IMR-90 (cell line): Measurements from ENCODE around the gene NISCH. TPM values are rescaled to one million over a fixed set of nuclear protein-coding genes. Genes with fewer than 3 reads are reported as not detected.

Source experiments
- ATAC-seq: fragments of 200-7000 bp; cut with Tn5 transposase; 2 replicates; pipeline ENCODE4 v1.9.1; 2020; ENCODE audit warnings: low read depth, mild to moderate bottlenecking, moderate library complexity
- BruUV-seq: library from RNA; stranded (reverse); fragments of 400-500 nt; replicated peaks from 2 replicates; lab custom pipeline; 2021; lab: Mats Ljungman, UMichigan
- CTCF ChIA-PET: fragments of 300-600 bp; formaldehyde crosslinking; extraction: SDS; loops from one replicate; lab custom pipeline; 2021; ENCODE audit warnings: antibody characterized with exemption; lab: Yijun Ruan, JAX
- POLR2A ChIA-PET: fragments of 300-600 bp; sonication (Branson Sonifier 250); formaldehyde crosslinking; loops from one replicate; lab custom pipeline; 2022; ENCODE audit warnings: antibody characterized with exemption; ENCODE audit not compliant: unreplicated experiment; lab: Charles Lee
- DNase-seq: peaks from one replicate; pipeline ENCODE4 v3.0.0; 2013
- H2AFZ ChIP-seq: replicated peaks from 2 replicates; pipeline ENCODE3; 2013; ENCODE audit warnings: low read length, mild to moderate bottlenecking; ENCODE audit not compliant: poor library complexity
- H2AK5ac ChIP-seq: 2 replicates; pipeline ENCODE4 v1.6.1; 2013; ENCODE audit warnings: low read depth, low read length, inconsistent platforms
- H2AK9ac ChIP-seq: replicated peaks from 2 replicates; pipeline ENCODE3; 2013; ENCODE audit warnings: mild to moderate bottlenecking, low read depth, low read length, moderate library complexity; ENCODE audit not compliant: poor library complexity
- H2BK120ac ChIP-seq: 2 replicates; pipeline ENCODE4 v1.6.1; 2013; ENCODE audit warnings: low read depth, low read length, inconsistent platforms
- H2BK15ac ChIP-seq: 3 replicates; pipeline ENCODE4 v1.6.1; 2013; ENCODE audit warnings: low read depth, low read length, inconsistent platforms
- H2BK20ac ChIP-seq: 2 replicates; pipeline ENCODE4 v1.6.1; 2013; ENCODE audit warnings: low read depth, mild to moderate bottlenecking, inconsistent platforms, low read length, moderate library complexity
- H2BK5ac ChIP-seq: 2 replicates; pipeline ENCODE4 v1.6.1; 2013; ENCODE audit warnings: mild to moderate bottlenecking, low read depth, low read length, inconsistent platforms; ENCODE audit not compliant: poor library complexity, severe bottlenecking
- H3K14ac ChIP-seq: replicated peaks from 2 replicates; pipeline ENCODE4 v1.6.1; 2013; ENCODE audit warnings: low read depth, low read length, inconsistent platforms
- H3K18ac ChIP-seq: 2 replicates; pipeline ENCODE4 v1.6.1; 2013; ENCODE audit warnings: low read depth, low read length, control low read depth
- H3K23ac ChIP-seq: 2 replicates; pipeline ENCODE4 v1.6.1; 2013; ENCODE audit warnings: low read depth, low read length, inconsistent platforms
- H3K27ac ChIP-seq: 2 replicates; pipeline ENCODE4 v1.5.1; 2013; ENCODE audit warnings: mild to moderate bottlenecking, control low read depth, low read length; ENCODE audit not compliant: insufficient read depth
- H3K27me3 ChIP-seq: 2 replicates; pipeline ENCODE4 v1.6.1; 2013; ENCODE audit warnings: low read length; ENCODE audit not compliant: control insufficient read depth, insufficient read depth
- H3K36me3 ChIP-seq: 2 replicates; pipeline ENCODE4 v1.6.1; 2013; ENCODE audit warnings: low read length, mixed read lengths; ENCODE audit not compliant: control insufficient read depth, insufficient read depth
- H3K4ac ChIP-seq: 2 replicates; pipeline ENCODE4 v1.6.1; 2013; ENCODE audit warnings: low read depth, low read length, inconsistent platforms
- H3K4me1 ChIP-seq: 2 replicates; pipeline ENCODE4 v1.6.1; 2013; ENCODE audit warnings: low read length, mixed read lengths; ENCODE audit not compliant: control insufficient read depth, insufficient read depth
- H3K4me2 ChIP-seq: 2 replicates; pipeline ENCODE4 v1.6.1; 2013; ENCODE audit warnings: low read depth, mild to moderate bottlenecking, control low read depth, low read length, moderate library complexity
- H3K4me3 ChIP-seq: 2 replicates; pipeline ENCODE4 v1.5.1; 2013; ENCODE audit warnings: low read depth, mild to moderate bottlenecking, control low read depth, low read length, moderate library complexity; ENCODE audit not compliant: insufficient read depth
- H3K56ac ChIP-seq: 2 replicates; pipeline ENCODE4 v1.6.1; 2013; ENCODE audit warnings: low read length, inconsistent platforms; ENCODE audit not compliant: insufficient read depth; ENCODE audit errors: extremely low read depth
- H3K79me1 ChIP-seq, 2 experiments: 2 replicates each; pipeline ENCODE4 v1.6.1; 2013; ENCODE audit warnings: low read length in 2 of 2, inconsistent platforms in 1 of 2, low read depth in 1 of 2
- H3K9ac ChIP-seq: 2 replicates; pipeline ENCODE4 v1.6.1; 2013; ENCODE audit warnings: low read depth, low read length, control low read depth
- H3K9me1 ChIP-seq: 2 replicates; pipeline ENCODE4 v1.6.1; 2013; ENCODE audit warnings: low read length, inconsistent platforms; ENCODE audit not compliant: insufficient read depth
- H3K9me3 ChIP-seq: 2 replicates; pipeline ENCODE4 v1.6.1; 2013; ENCODE audit warnings: low read length; ENCODE audit not compliant: control insufficient read depth, insufficient read depth
- H4K20me1 ChIP-seq: 2 replicates; pipeline ENCODE4 v1.6.1; 2013; ENCODE audit warnings: low read length, inconsistent platforms; ENCODE audit not compliant: insufficient read depth
- H4K5ac ChIP-seq: 2 replicates; pipeline ENCODE4 v1.6.1; 2013; ENCODE audit warnings: mild to moderate bottlenecking, low read depth, low read length, control low read depth
- H4K8ac ChIP-seq, 2 experiments: 2 replicates each; pipeline ENCODE4 v1.6.1; 2013; ENCODE audit warnings: low read depth in 2 of 2, low read length in 2 of 2, control low read depth in 1 of 2, inconsistent platforms in 1 of 2
- H4K91ac ChIP-seq: 2 replicates; pipeline ENCODE4 v1.6.1; 2013; ENCODE audit warnings: low read depth, low read length, inconsistent platforms; ENCODE audit not compliant: insufficient read depth
- FOS ChIP-seq: fragments of 150-350 bp; IDR thresholded peaks from 2 replicates; pipeline ENCODE4 v1.6.1; 2016; ENCODE audit warnings: low read depth, low read length
- MAFK ChIP-seq: IDR thresholded peaks from 2 replicates; pipeline ENCODE4 v1.6.1; 2012; ENCODE audit warnings: low read depth, low read length, improper control_type of control experiment
- MAZ ChIP-seq: IDR thresholded peaks from 2 replicates; pipeline ENCODE4 v1.6.1; 2012; ENCODE audit warnings: low read depth, mild to moderate bottlenecking, low read length, improper control_type of control experiment, moderate library complexity, borderline replicate concordance
- POLR2A ChIP-seq: IDR thresholded peaks from 2 replicates; pipeline ENCODE4 v1.6.1; 2012; ENCODE audit warnings: mild to moderate bottlenecking, low read depth, low read length
- RAD21 ChIP-seq: IDR thresholded peaks from 2 replicates; pipeline ENCODE4 v1.6.1; 2012; ENCODE audit warnings: low read length, improper control_type of control experiment
- SMC3 ChIP-seq: fragments of 150-350 bp; IDR thresholded peaks from 2 replicates; pipeline ENCODE4 v1.6.1; 2016; ENCODE audit warnings: low read depth, mild to moderate bottlenecking, antibody characterized with exemption, low read length, moderate library complexity
- WGBS, 2 experiments: methylation state at CpG; one replicate each; pipeline versions ENCODE4 v1.1.5 to v1.1.7; 2013; ENCODE audit warnings: missing lambda C conversion rate in 2 of 2; ENCODE audit not compliant: insufficient read length in 1 of 2; ENCODE audit errors: extremely low coverage in 2 of 2; 5-methylcytosine and 5-hydroxymethylcytosine counted together
- dilution Hi-C: fragments of 300-500 bp; cut with HindIII; formaldehyde crosslinking; loops from one replicate; pipeline ENCODE4 v1.14.3; 2018; ENCODE audit warnings: low sequenced_read_pairs; ENCODE audit not compliant: unreplicated experiment
- in situ Hi-C: fragments of 300-500 bp; cut with MboI; formaldehyde crosslinking; loops from 3 replicates; pipeline ENCODE4 v1.14.3; 2019; ENCODE audit warnings: low sequenced_read_pairs, inconsistent platforms, mixed read lengths
- intact Hi-C: fragments of 100-400 bp; cut with micrococcal nuclease; formaldehyde crosslinking; loops from 2 replicates; pipeline ENCODE4 v1.10.0; 2022
- polyA plus RNA-seq, 3 experiments: library from polyadenylated mRNA; depleted of rRNA; stranded (reverse); fragments of >200 nt; gene quantifications; 2 replicates each; pipeline ENCODE4 v1.2.3, GENCODE V29; 2012; ENCODE audit warnings: low replicate concordance in 1 of 3
- total RNA-seq: library from RNA; depleted of rRNA; stranded (reverse); fragments of >200 nt; gene quantifications from 2 replicates; pipeline ENCODE4 v1.2.3, GENCODE V29; 2012
- TF ChIP-seq, protein P1 (sequence below): conservative IDR thresholded peaks from 2 replicates; pipeline ENCODE4 v1.5.1; 2012; ENCODE audit warnings: mild to moderate bottlenecking, low read depth, low read length, improper control_type of control experiment
- TF ChIP-seq, protein P2 (sequence below): fragments of 150-350 bp; IDR thresholded peaks from 2 replicates; pipeline ENCODE4 v1.6.1; 2016; ENCODE audit warnings: low read depth, mild to moderate bottlenecking, low read length, moderate library complexity, borderline replicate concordance

The NISCH gene
- total and polyA plus RNA-seq, 2 of the 4 experiments (the other 2 are of a cell fraction): 36.9 to 86.0 TPM

DNA sequence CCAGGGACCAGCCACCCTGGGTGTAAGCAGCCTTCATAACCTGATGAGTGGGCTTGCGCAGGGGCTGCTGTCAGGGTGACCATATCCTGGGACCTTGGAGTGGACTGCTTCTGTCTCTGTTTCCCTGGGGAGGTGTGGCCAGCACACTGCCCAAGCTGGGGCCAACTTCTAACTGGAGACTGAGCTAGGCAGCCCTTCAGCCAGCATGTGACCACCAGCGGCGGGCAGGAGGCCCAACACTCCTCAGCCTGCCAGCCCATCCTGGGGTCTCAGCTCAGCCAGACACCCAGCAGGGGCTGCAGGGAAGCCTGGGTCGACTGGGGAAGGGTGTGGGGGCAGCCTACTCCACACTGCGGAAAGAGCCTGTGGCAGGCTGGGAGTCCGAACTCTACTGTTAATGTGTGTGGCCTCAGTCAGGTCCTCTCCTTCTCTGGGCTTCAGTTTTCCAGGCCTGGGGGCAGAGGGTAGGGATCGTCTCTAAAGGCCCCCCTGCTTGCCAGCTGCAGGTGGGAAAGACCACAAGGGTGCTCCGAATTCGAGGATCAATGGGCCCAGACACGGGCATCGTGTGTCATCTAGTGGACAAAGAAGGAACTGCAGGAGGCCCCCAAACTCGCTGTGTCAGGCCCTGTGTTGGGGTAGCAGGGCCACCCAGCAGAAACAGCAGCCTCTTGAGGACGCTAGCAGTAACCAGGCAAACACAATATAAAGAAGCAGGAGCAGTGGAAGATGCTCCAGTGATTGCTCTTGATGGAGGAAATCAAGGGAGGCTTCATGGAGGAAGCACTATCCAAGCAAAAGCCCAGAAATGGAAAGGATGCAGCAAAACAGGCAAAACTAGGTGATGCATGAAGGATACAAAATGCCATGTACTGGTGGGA, 8.5 kb upstream of the NISCH start:
- TF ChIP-seq MAZ: peak; percentile 20; the same call in 1 of the 2 replicates
- TF ChIP-seq MAFK: 0 out of 2 replicates have a peak, but pooled peaks have one; percentile 46
- TF ChIP-seq FOS: no peak
- TF ChIP-seq SMC3: peak; percentile 84
- no peak for TF ChIP-seq POLR2A
- TF ChIP-seq, protein P1, sequence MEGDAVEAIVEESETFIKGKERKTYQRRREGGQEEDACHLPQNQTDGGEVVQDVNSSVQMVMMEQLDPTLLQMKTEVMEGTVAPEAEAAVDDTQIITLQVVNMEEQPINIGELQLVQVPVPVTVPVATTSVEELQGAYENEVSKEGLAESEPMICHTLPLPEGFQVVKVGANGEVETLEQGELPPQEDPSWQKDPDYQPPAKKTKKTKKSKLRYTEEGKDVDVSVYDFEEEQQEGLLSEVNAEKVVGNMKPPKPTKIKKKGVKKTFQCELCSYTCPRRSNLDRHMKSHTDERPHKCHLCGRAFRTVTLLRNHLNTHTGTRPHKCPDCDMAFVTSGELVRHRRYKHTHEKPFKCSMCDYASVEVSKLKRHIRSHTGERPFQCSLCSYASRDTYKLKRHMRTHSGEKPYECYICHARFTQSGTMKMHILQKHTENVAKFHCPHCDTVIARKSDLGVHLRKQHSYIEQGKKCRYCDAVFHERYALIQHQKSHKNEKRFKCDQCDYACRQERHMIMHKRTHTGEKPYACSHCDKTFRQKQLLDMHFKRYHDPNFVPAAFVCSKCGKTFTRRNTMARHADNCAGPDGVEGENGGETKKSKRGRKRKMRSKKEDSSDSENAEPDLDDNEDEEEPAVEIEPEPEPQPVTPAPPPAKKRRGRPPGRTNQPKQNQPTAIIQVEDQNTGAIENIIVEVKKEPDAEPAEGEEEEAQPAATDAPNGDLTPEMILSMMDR: peak; percentile 97
- TF ChIP-seq RAD21: peak; percentile 95
- TF ChIP-seq, protein P2, sequence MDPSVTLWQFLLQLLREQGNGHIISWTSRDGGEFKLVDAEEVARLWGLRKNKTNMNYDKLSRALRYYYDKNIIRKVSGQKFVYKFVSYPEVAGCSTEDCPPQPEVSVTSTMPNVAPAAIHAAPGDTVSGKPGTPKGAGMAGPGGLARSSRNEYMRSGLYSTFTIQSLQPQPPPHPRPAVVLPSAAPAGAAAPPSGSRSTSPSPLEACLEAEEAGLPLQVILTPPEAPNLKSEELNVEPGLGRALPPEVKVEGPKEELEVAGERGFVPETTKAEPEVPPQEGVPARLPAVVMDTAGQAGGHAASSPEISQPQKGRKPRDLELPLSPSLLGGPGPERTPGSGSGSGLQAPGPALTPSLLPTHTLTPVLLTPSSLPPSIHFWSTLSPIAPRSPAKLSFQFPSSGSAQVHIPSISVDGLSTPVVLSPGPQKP: no peak
- H4K91ac ChIP-seq: no peak overlapping the region
- CTCF ChIA-PET: interaction anchor here (0.7 to 3.2 kb wide), 6 partner anchors 14 to 216 kb away, joined by 3 to 13 read pairs (median 8); no protein-coding TSS in a partner anchor
- no peak overlapping the region for H4K8ac ChIP-seq
- no peak overlapping the region for H2AK5ac ChIP-seq
- no peak overlapping the region for H3K27ac ChIP-seq
- H3K27me3 ChIP-seq: no peaks in the 10 kb centered on the region
- ATAC-seq (peak; percentile 80), DNase-seq (peak; percentile 42)
- H3K4me2 ChIP-seq: no peak overlapping the region
- no peak overlapping the region for H3K4me3 ChIP-seq
- H3K36me3 ChIP-seq: no peaks in the 10 kb centered on the region
- no peak overlapping the region for H4K5ac ChIP-seq
- H3K9me1 ChIP-seq: no peaks in the 10 kb centered on the region
- peak overlapping the region; percentile 3 for H2AFZ ChIP-seq
- no peaks in the 10 kb centered on the region for H3K79me1 ChIP-seq
- H2BK120ac ChIP-seq: no peak overlapping the region
- intact Hi-C loops (loop anchor here (1.0 to 5.0 kb wide), 4 partner anchors 19 to 225 kb away; no protein-coding TSS in a partner anchor), dilution Hi-C loops (no loop called here), in situ Hi-C loops (no loop called here)
- BruUV-seq: no TSS peak
- no peaks in the 10 kb centered on the region for H3K9me3 ChIP-seq
- no peak overlapping the region for H3K23ac ChIP-seq
- peak overlapping the region; percentile 2 for H2AK9ac ChIP-seq
- 21% methylated on average over 4 of the region's 13 CpGs; no CpG with 5 or more reads in 1 of the 2 experiments for WGBS, 2 experiments
- H4K20me1 ChIP-seq: no peaks in the 10 kb centered on the region; the same call in none of the 2 replicates
- H2BK15ac ChIP-seq: no peak overlapping the region
- no peak overlapping the region for H2BK5ac ChIP-seq
- H3K18ac ChIP-seq: no peak overlapping the region
- POLR2A ChIA-PET: no interaction called here
- no peak overlapping the region for H2BK20ac ChIP-seq
- H3K56ac ChIP-seq: no peak overlapping the region
- no peak overlapping the region for H3K14ac ChIP-seq
- no peak overlapping the region for H3K9ac ChIP-seq
- H3K4me1 ChIP-seq: no peaks in the 10 kb centered on the region; the same call in 1 of the 2 replicates
- no peak overlapping the region for H3K4ac ChIP-seq
